H1 (cell line): Measurements from ENCODE around the gene FRMPD4. TPM values are rescaled to one million over a fixed set of nuclear protein-coding genes. Genes with fewer than 3 reads are reported as not detected.

Experiments
- CTCF ChIA-PET: fragments of 300-600 bp; sonication (Branson Sonifier 250); formaldehyde crosslinking; loops from one replicate; lab custom pipeline; 2021; ENCODE audit not compliant: partially characterized antibody; lab: Charles Lee
- POLR2A ChIA-PET: fragments of 300-600 bp; sonication (Branson Sonifier 250); formaldehyde crosslinking; loops from one replicate; lab custom pipeline; 2021; ENCODE audit warnings: inconsistent platforms; ENCODE audit not compliant: partially characterized antibody; lab: Charles Lee
- DNase-seq, 2 experiments: peaks; one replicate each; pipeline versions ENCODE4 v3.0.0 to v3.0.0-alpha.2; 2010 to 2022; ENCODE audit warnings: low spot score in 2 of 2, low read depth in 1 of 2, mixed read lengths in 1 of 2
- FAIRE-seq: peaks from 2 replicates; lab custom pipeline; 2011; peaks lifted over from hg19 to GRCh38; lab: Jason Lieb, UNC
- H2AFZ ChIP-seq: 2 replicates; pipeline ENCODE4 v1.8.1; 2012; ENCODE audit warnings: low read length, inconsistent platforms
- H2AK5ac ChIP-seq: 2 replicates; pipeline ENCODE4 v1.6.1; 2013; ENCODE audit warnings: low read depth, low read length
- H2BK120ac ChIP-seq: replicated peaks from 2 replicates; pipeline ENCODE3; 2013; ENCODE audit warnings: low read depth, low read length, inconsistent platforms
- H2BK12ac ChIP-seq: 2 replicates; pipeline ENCODE4 v1.6.1; 2013; ENCODE audit warnings: low read depth, low read length
- H2BK15ac ChIP-seq: 2 replicates; pipeline ENCODE4 v1.6.1; 2013; ENCODE audit warnings: low read length
- H2BK20ac ChIP-seq: 2 replicates; pipeline ENCODE4 v1.6.1; 2013; ENCODE audit warnings: low read length
- H2BK5ac ChIP-seq: 2 replicates; pipeline ENCODE4 v1.6.1; 2013; ENCODE audit warnings: low read depth, low read length
- H3K14ac ChIP-seq: 2 replicates; pipeline ENCODE4 v1.6.1; 2013; ENCODE audit warnings: inconsistent platforms; ENCODE audit not compliant: insufficient read length
- H3K18ac ChIP-seq: 2 replicates; pipeline ENCODE4 v1.6.1; 2013; ENCODE audit warnings: low read length; ENCODE audit errors: extremely low read depth
- H3K23ac ChIP-seq: 2 replicates; pipeline ENCODE4 v1.6.1; 2013; ENCODE audit warnings: inconsistent platforms; ENCODE audit not compliant: insufficient read length
- H3K23me2 ChIP-seq: 2 replicates; pipeline ENCODE4 v1.6.1; 2013; ENCODE audit warnings: low read depth, low read length
- H3K27ac ChIP-seq: 2 replicates; pipeline ENCODE4 v1.6.1; 2011; ENCODE audit warnings: low read depth, low read length, inconsistent platforms
- H3K27me3 ChIP-seq, 4 experiments: replicated peaks in 1 of 4; 1 replicate in 1 of 4; 2 replicates in 3 of 4; pipeline versions ENCODE4 v1.6.1 to v1.8.1; 2011 to 2013; ENCODE audit warnings: low read length in 3 of 4, mild to moderate bottlenecking in 3 of 4, inconsistent platforms in 2 of 4, mixed read lengths in 2 of 4, moderate library complexity in 1 of 4; ENCODE audit not compliant: control insufficient read depth in 3 of 4, insufficient read depth in 3 of 4; ENCODE audit errors: extremely low read depth in 1 of 4
- H3K36me3 ChIP-seq, 4 experiments: 2 replicates each; pipeline versions ENCODE4 v1.6.1 to v1.8.1; 2011 to 2013; ENCODE audit warnings: mild to moderate bottlenecking in 4 of 4, low read length in 3 of 4, moderate library complexity in 2 of 4, control low read depth in 1 of 4, inconsistent platforms in 1 of 4; ENCODE audit not compliant: insufficient read depth in 4 of 4, control insufficient read depth in 2 of 4
- H3K4ac ChIP-seq: replicated peaks from 2 replicates; pipeline ENCODE3; 2013; ENCODE audit warnings: low read length, low read depth, mixed read lengths, inconsistent platforms; ENCODE audit not compliant: insufficient read length
- H3K4me1 ChIP-seq, 4 experiments: replicated peaks in 1 of 4; 1 replicate in 1 of 4; 2 replicates in 3 of 4; pipeline versions ENCODE4 v1.6.1 to v1.8.1; 2011 to 2013; ENCODE audit warnings: low read length in 3 of 4, inconsistent platforms in 2 of 4, mixed read lengths in 1 of 4; ENCODE audit not compliant: insufficient read depth in 4 of 4, control insufficient read depth in 3 of 4
- H3K4me2 ChIP-seq, 2 experiments: 2 replicates each; pipeline versions ENCODE4 v1.6.1 to v1.8.1; 2011 to 2013; ENCODE audit warnings: low read depth in 2 of 2, low read length in 2 of 2, control low read depth in 1 of 2, inconsistent platforms in 1 of 2, mild to moderate bottlenecking in 1 of 2; ENCODE audit not compliant: insufficient read depth in 1 of 2
- H3K4me3 ChIP-seq, 4 experiments: fragments of 200-600, 300-600 bp in 1 of 4; sonication (generic), shearing (Covaris generic), sonication (Bioruptor Twin) in 1 of 4; 2 replicates each; pipeline versions ENCODE4 v1.5.1 to v1.8.1; 2011 to 2016; ENCODE audit warnings: low read length in 4 of 4, low read depth in 3 of 4, control low read depth in 2 of 4, inconsistent platforms in 2 of 4, mild to moderate bottlenecking in 2 of 4, mixed read lengths in 1 of 4, moderate library complexity in 1 of 4; ENCODE audit not compliant: insufficient read depth in 2 of 4; ENCODE audit errors: extremely low read depth in 1 of 4
- H3K56ac ChIP-seq: replicated peaks from 2 replicates; pipeline ENCODE3; 2013; ENCODE audit warnings: low read depth, mild to moderate bottlenecking, mixed read lengths, low read length, inconsistent platforms; ENCODE audit not compliant: insufficient read length
- H3K79me1 ChIP-seq: 2 replicates; pipeline ENCODE4 v1.6.1; 2013; ENCODE audit warnings: low read depth, low read length, control low read depth
- H3K79me2 ChIP-seq, 2 experiments: 2 replicates each; pipeline versions ENCODE4 v1.6.1 to v1.8.1; 2012 to 2013; ENCODE audit warnings: low read length in 2 of 2, mild to moderate bottlenecking in 2 of 2, inconsistent platforms in 1 of 2; ENCODE audit not compliant: insufficient read depth in 2 of 2, control insufficient read depth in 1 of 2
- H3K9ac ChIP-seq, 4 experiments: replicated peaks in 1 of 4; 1 replicate in 1 of 4; 2 replicates in 3 of 4; pipeline versions ENCODE4 v1.6.1 to v1.8.1; 2011 to 2013; ENCODE audit warnings: low read depth in 3 of 4, low read length in 3 of 4, control low read depth in 2 of 4, mild to moderate bottlenecking in 2 of 4, moderate library complexity in 2 of 4, inconsistent platforms in 1 of 4; ENCODE audit errors: extremely low read depth in 1 of 4
- H3K9me3 ChIP-seq, 2 experiments: 2 replicates each; pipeline versions ENCODE4 v1.6.1 to v1.8.1; 2012 to 2013; ENCODE audit warnings: mild to moderate bottlenecking in 2 of 2, moderate library complexity in 2 of 2, control low read depth in 1 of 2, inconsistent platforms in 1 of 2, low read depth in 1 of 2, low read length in 1 of 2, mixed read lengths in 1 of 2; ENCODE audit not compliant: insufficient read depth in 2 of 2
- H4K20me1 ChIP-seq, 2 experiments: replicated peaks in 1 of 2; 2 replicates each; pipeline versions ENCODE3 to v1.8.1; 2011 to 2013; ENCODE audit warnings: inconsistent platforms in 2 of 2, low read length in 2 of 2, mild to moderate bottlenecking in 1 of 2; ENCODE audit not compliant: insufficient read depth in 2 of 2, control insufficient read depth in 1 of 2
- H4K5ac ChIP-seq: 2 replicates; pipeline ENCODE4 v1.6.1; 2013; ENCODE audit warnings: low read length, low read depth, mixed read lengths, inconsistent platforms; ENCODE audit not compliant: insufficient read length
- H4K8ac ChIP-seq: 2 replicates; pipeline ENCODE4 v1.8.0; 2013; ENCODE audit warnings: mild to moderate bottlenecking, moderate library complexity, low read length, inconsistent platforms; ENCODE audit not compliant: insufficient read depth; ENCODE audit errors: extremely low read depth
- H4K91ac ChIP-seq: replicated peaks from 2 replicates; pipeline ENCODE3; 2013; ENCODE audit warnings: low read length, mixed read lengths, inconsistent platforms; ENCODE audit not compliant: insufficient read length
- EGR1 ChIP-seq: IDR thresholded peaks from 2 replicates; pipeline ENCODE4 v1.6.1; 2011; ENCODE audit warnings: low read depth, low read length, borderline replicate concordance
- NRF1 ChIP-seq: IDR thresholded peaks from 2 replicates; pipeline ENCODE4 v1.6.1; 2011; ENCODE audit warnings: mild to moderate bottlenecking, low read depth, low read length, improper control_type of control experiment
- PHF8 ChIP-seq: fragments of 200-600 bp; sonication (generic); conservative IDR thresholded peaks from 2 replicates; pipeline ENCODE4 v1.7.1; 2012; ENCODE audit warnings: low read depth, mild to moderate bottlenecking, inconsistent platforms, low read length, moderate library complexity
- RFX5 ChIP-seq: IDR thresholded peaks from 2 replicates; pipeline ENCODE4 v1.6.1; 2011; ENCODE audit warnings: low read depth, low read length, improper control_type of control experiment, borderline replicate concordance
- RXRA ChIP-seq: IDR thresholded peaks from 2 replicates; pipeline ENCODE4 v1.6.1; 2011; ENCODE audit warnings: low read depth, mild to moderate bottlenecking, low read length, moderate library complexity; ENCODE audit not compliant: insufficient read depth
- SIRT6 ChIP-seq: IDR thresholded peaks from one replicate; pipeline ENCODE4 v1.7.1; 2012; ENCODE audit warnings: low read length, inconsistent platforms
- SIX5 ChIP-seq: IDR thresholded peaks from 2 replicates; pipeline ENCODE4 v1.6.1; 2011; ENCODE audit warnings: mild to moderate bottlenecking, low read depth, low read length
- WGBS, 2 experiments: shearing (Covaris generic) in 1 of 2; methylation state at CpG; one replicate each; pipeline versions ENCODE4 v1.1.6 to v1.1.7; 2013 to 2015; ENCODE audit warnings: low lambda C conversion rate in 2 of 2, mixed read lengths in 2 of 2, inconsistent platforms in 1 of 2, low coverage in 1 of 2, missing lambda C conversion rate in 1 of 2; ENCODE audit not compliant: insufficient replicate concordance in 2 of 2, insufficient coverage in 1 of 2, insufficient read length in 1 of 2; ENCODE audit errors: extremely low coverage in 1 of 2, missing lambda C conversion rate in 1 of 2; 5-methylcytosine and 5-hydroxymethylcytosine counted together
- polyA plus RNA-seq, 7 experiments: library from polyadenylated mRNA; depleted of rRNA in 3 of 7; stranded (reverse) in 5 of 7; unstranded in 2 of 7; fragments of >200 nt in 5 of 7; fragments of 200-250 nt in 2 of 7; gene quantifications; 1 replicate in 5 of 7; 2 replicates in 1 of 7; 4 replicates in 1 of 7; pipeline versions ENCODE4 v1.2.1 to v1.2.3, GENCODE V29; 2011 to 2013; ENCODE audit warnings: missing spikeins in 2 of 7, mixed read lengths in 2 of 7
- total RNA-seq: library from RNA; stranded (reverse); fragmentation: NEBNext Ultra II Directional; extraction: Animal tissue kit (Norgen Biotek cat#: 25700); gene quantifications from 2 replicates; pipeline ENCODE4 v1.2.1, GENCODE V29; 2021

The FRMPD4 gene
- total and polyA plus RNA-seq, 2 of the 8 experiments (the other 6 are each of a cell fraction or from before 2014, with no cell fraction given) = 0.02 to 0.37 TPM

DNA sequence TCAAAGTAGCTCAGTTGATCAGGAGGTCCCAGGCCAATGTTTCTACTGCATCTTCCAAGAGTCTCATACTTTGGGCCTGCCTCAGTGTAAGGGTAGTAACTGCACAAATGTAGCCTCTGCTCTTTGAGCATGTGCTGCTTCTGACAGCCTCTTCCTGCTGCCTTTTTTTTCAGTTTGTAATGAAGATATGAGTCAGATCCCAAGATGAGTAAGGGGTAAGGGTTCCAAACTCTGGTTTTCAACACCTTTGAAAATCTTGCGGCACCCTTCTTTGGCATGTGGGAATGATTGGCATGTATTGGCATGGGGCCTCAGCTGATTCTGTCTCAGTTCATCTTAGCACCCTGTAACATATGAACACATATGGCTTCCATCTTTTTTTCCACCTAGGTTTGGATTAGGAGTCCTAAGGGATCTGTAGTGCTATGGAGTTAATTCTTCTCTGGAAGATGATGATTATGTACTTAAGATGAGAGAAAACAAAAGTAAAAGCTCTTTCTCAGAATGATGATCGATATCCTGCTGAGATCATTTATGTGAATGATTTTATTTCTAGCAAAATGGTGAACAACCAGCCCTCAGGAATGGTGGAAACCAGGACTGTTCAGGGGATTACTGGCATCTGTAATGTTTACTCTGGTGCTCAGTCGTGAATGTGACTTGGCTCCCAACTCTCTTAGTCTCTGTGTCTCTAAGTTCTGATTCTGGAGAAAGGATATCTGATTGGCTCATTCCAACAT, 534.3 kb downstream of the FRMPD4 start:
- H2BK120ac ChIP-seq = no peak overlapping the region
- FAIRE-seq = no peak
- no peaks in the 10 kb centered on the region for H3K23me2 ChIP-seq
- H2BK20ac ChIP-seq = no peak overlapping the region
- no peaks in the 10 kb centered on the region for H3K79me1 ChIP-seq
- no peaks in the 10 kb centered on the region for H3K9me3 ChIP-seq
- TF ChIP-seq SIX5 = no peak
- no peak for TF ChIP-seq RFX5
- TF ChIP-seq EGR1 = no peak
- no peak for TF ChIP-seq NRF1
- TF ChIP-seq PHF8 = no peak
- TF ChIP-seq RXRA = no peak
- no peak for TF ChIP-seq SIRT6
- no peak overlapping the region for H3K4ac ChIP-seq
- H4K5ac ChIP-seq = no peak overlapping the region
- no peak overlapping the region for H4K91ac ChIP-seq
- no peak overlapping the region for H2AFZ ChIP-seq
- H2BK5ac ChIP-seq = no peak overlapping the region
- no peak overlapping the region for H3K23ac ChIP-seq
- 88% methylated on average over 3 of the region's 3 CpGs; no CpG with 5 or more reads in 1 of the 2 experiments for WGBS, 2 experiments
- H3K18ac ChIP-seq = no peak overlapping the region
- no peak overlapping the region for H3K9ac ChIP-seq
- H3K27ac ChIP-seq = no peak overlapping the region
- no peak overlapping the region for H4K8ac ChIP-seq
- H3K4me3 ChIP-seq = no peak overlapping the region
- no peak overlapping the region for H3K56ac ChIP-seq
- H3K27me3 ChIP-seq = no peaks in the 10 kb centered on the region
- H4K20me1 ChIP-seq = no peaks in the 10 kb centered on the region
- H3K36me3 ChIP-seq = no peaks in the 10 kb centered on the region
- DNase-seq = no peak
- no peak overlapping the region for H3K14ac ChIP-seq
- CTCF ChIA-PET = no interaction called here
- H2AK5ac ChIP-seq = no peak overlapping the region
- H2BK12ac ChIP-seq = no peak overlapping the region
- no peaks in the 10 kb centered on the region for H3K4me1 ChIP-seq
- no peak overlapping the region for H3K4me2 ChIP-seq
- POLR2A ChIA-PET = no interaction called here
- H3K79me2 ChIP-seq = no peaks in the 10 kb centered on the region
- H2BK15ac ChIP-seq = no peak overlapping the region
